ENCODE measurements around the gene CCER1. TPM values are rescaled to one million over a fixed set of nuclear protein-coding genes. Genes with fewer than 3 reads are reported as not detected.
A peak's percentile ranks its signal among the peaks of the same experiment; 100 is the strongest.

The CCER1 gene, protein sequence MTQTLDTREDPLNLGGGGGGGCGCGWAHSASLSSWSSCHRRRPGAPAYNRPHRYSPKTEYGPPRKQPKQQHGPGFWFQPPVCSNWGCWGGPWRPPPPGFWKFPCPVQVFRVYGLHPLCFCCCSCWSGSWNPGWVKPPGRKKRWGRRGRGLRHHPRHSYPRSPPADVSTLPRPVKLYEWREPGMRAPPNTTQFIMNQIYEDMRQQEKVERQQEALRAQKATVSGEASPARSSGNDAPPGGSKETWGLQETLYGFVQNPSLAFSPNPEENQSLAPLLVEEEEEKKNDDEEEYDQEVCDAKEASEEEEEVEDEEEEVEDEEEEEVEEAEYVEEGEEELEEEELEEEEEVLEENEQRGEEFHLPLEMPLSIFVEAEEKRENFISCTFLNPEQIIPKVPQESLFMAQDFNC
- total RNA-seq (not detected in 2 replicates), polyA plus RNA-seq (not detected in 2 replicates), polyA minus RNA-seq (ENCODE audit: low replicate concordance) (not detected in 2 replicates)
- not detected in 2 replicates for polyA plus RNA-seq (2012)

DNA sequence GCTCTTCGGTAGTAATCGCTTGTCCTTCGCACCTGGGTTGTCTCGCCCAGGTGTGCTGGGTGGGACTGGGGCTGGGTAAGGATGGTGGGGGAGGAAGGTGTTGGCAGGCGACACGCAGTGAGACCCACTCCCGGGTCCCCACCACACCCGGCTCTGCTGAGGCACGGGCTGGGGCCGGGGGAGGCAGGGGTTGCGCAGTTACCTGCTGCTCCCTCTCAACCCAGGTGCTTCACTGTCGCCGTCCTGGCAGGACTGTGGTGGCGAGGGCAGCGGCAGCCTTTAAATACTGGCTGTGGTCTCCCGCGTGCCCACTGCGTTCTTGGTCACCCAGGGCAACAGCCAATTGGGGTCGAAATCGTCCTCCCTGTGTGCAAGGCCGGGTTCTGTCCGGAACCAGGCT, at the start of gene CCER1:
TSS of gene CCER1 (minus strand) at position 256 of the 400 bp plus-strand sequence. CDS start 434 bp downstream, outside the sequence.
- H3K27me3 ChIP-seq (ENCODE audit: control insufficient read depth, insufficient read depth, low read length) = no peaks in the 10 kb centered on the region

DNA sequence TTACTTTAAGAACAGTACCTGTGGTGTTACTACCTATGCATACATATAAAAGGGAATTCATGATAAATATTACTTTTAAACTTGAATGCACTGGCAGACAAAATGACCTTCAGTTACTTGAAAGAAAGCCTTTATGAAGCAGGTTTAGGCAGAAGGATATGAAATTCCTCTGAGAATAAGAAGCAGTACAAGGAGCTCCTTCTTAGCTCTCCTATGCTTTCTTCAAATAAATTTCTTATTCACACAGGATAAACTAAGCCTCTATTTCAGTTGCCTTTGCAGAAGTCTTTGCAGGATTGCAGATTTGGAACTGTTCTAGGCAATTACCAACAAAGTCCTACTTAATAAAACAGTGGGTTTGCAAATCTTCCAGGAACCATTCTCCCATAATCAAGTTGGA, 48.8 kb upstream of the CCER1 start:
- Histone ChIP-seq H3K9ac (ENCODE audit: insufficient read depth, low read length) (no peak overlapping the region), H2AFZ (ENCODE audit: low read length) (no peak overlapping the region), H3K79me2 (ENCODE audit: control insufficient read depth, insufficient read depth, low read length) (no peaks in the 10 kb centered on the region), H3K27ac (ENCODE audit: insufficient read depth, low read length) (no peak overlapping the region), H3K4me3 (replicated peaks in 1 of 4; ENCODE audit: control extremely low read depth in 1 of 4, insufficient read depth in 1 of 4, low read depth in 3 of 4, low read length in 4 of 4) (no peak overlapping the region), H3K4me1 (ENCODE audit: control insufficient read depth, extremely low read depth, insufficient read depth, low read length) (no peaks in the 10 kb centered on the region), H3K36me3 (ENCODE audit: control insufficient read depth, insufficient read depth, low read length) (no peaks in the 10 kb centered on the region), H4K20me1 (ENCODE audit: control insufficient read depth, extremely low read depth, insufficient read depth, low read length) (no peaks in the 10 kb centered on the region), H3K9me3 (ENCODE audit: control insufficient read depth, insufficient read depth, low read depth, low read length) (no peaks in the 10 kb centered on the region), H3K4me2 (ENCODE audit: extremely low read depth, insufficient read depth, low read length) (no peak overlapping the region), H3K27me3 (ENCODE audit: control insufficient read depth, insufficient read depth, low read length) (no peaks in the 10 kb centered on the region)
- no peak for DNase-seq (ENCODE audit: low read depth in 2 of 2)
- TF ChIP-seq, protein P1, sequence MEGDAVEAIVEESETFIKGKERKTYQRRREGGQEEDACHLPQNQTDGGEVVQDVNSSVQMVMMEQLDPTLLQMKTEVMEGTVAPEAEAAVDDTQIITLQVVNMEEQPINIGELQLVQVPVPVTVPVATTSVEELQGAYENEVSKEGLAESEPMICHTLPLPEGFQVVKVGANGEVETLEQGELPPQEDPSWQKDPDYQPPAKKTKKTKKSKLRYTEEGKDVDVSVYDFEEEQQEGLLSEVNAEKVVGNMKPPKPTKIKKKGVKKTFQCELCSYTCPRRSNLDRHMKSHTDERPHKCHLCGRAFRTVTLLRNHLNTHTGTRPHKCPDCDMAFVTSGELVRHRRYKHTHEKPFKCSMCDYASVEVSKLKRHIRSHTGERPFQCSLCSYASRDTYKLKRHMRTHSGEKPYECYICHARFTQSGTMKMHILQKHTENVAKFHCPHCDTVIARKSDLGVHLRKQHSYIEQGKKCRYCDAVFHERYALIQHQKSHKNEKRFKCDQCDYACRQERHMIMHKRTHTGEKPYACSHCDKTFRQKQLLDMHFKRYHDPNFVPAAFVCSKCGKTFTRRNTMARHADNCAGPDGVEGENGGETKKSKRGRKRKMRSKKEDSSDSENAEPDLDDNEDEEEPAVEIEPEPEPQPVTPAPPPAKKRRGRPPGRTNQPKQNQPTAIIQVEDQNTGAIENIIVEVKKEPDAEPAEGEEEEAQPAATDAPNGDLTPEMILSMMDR (conservative IDR thresholded peaks at IDR 0.05 in 1 of 2, IDR thresholded peaks at IDR 0.05 in 1 of 2; ENCODE audit: low read depth in 1 of 2, low read length in 2 of 2) = no peak
- TF ChIP-seq EZH2 (IDR thresholded peaks at IDR 0.05; ENCODE audit: low read length, missing control alignments) = no peak

More for the DNA sequence above, at the start of gene CCER1:
- Histone ChIP-seq H3K4me1 (ENCODE audit: control insufficient read depth, extremely low read depth, insufficient read depth, low read length) (no peaks in the 10 kb centered on the region), H4K20me1 (ENCODE audit: control insufficient read depth, extremely low read depth, insufficient read depth, low read length) (no peaks in the 10 kb centered on the region), H3K36me3 (ENCODE audit: control insufficient read depth, insufficient read depth, low read length) (no peaks in the 10 kb centered on the region), H3K4me2 (ENCODE audit: extremely low read depth, insufficient read depth, low read length) (no peak within 1 kb of the TSS), H3K9ac (ENCODE audit: insufficient read depth, low read length) (no peak within 1 kb of the TSS), H2AFZ (ENCODE audit: low read length) (no peak within 1 kb of the TSS), H3K27ac (ENCODE audit: insufficient read depth, low read length) (no peak within 1 kb of the TSS), H3K4me3 (replicated peaks in 1 of 4; ENCODE audit: control extremely low read depth in 1 of 4, insufficient read depth in 1 of 4, low read depth in 3 of 4, low read length in 4 of 4) (no peak within 1 kb of the TSS), H3K9me3 (ENCODE audit: control insufficient read depth, insufficient read depth, low read depth, low read length) (no peaks in the 10 kb centered on the region), H3K79me2 (ENCODE audit: control insufficient read depth, insufficient read depth, low read length) (no peaks in the 10 kb centered on the region)
- no peak for DNase-seq (ENCODE audit: low read depth in 2 of 2)
- TF ChIP-seq, protein P1 (conservative IDR thresholded peaks at IDR 0.05 in 1 of 2, IDR thresholded peaks at IDR 0.05 in 1 of 2; ENCODE audit: low read depth in 1 of 2, low read length in 2 of 2) = no peak
- no peak for TF ChIP-seq EZH2 (IDR thresholded peaks at IDR 0.05; ENCODE audit: low read length, missing control alignments)

DNA sequence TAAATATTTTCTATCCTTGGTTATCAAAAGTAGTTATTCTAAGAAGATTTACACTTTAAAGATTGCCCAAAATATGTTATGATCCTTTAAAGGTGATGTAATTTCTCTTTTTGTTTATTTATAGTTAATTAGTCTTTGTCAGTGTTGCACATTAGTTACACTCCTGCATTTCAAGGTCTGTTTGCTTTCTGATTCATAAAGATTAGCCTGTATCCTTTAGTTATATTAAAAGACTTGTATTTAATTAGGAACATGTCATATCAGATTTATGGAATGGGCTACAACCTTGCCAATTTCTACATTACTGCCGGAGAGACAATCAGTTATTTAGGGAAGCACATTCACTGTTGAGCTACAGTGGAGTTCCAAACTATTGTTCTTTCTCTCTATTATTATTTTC, 46.3 kb upstream of the CCER1 start:
- no peak overlapping the region for H3K9ac ChIP-seq (ENCODE audit: insufficient read depth, low read length)
- no peaks in the 10 kb centered on the region for H3K27me3 ChIP-seq (ENCODE audit: control insufficient read depth, insufficient read depth, low read length)
- TF ChIP-seq, protein P1 (conservative IDR thresholded peaks at IDR 0.05 in 1 of 2, IDR thresholded peaks at IDR 0.05 in 1 of 2; ENCODE audit: low read depth in 1 of 2, low read length in 2 of 2) = no peak
- TF ChIP-seq EZH2 (IDR thresholded peaks at IDR 0.05; ENCODE audit: low read length, missing control alignments) = no peak
- H3K4me2 ChIP-seq (ENCODE audit: extremely low read depth, insufficient read depth, low read length) = no peak overlapping the region
- no peaks in the 10 kb centered on the region for H3K9me3 ChIP-seq (ENCODE audit: control insufficient read depth, insufficient read depth, low read depth, low read length)
- no peak overlapping the region for H2AFZ ChIP-seq (ENCODE audit: low read length)
- H3K27ac ChIP-seq (ENCODE audit: insufficient read depth, low read length) = no peak overlapping the region
- H3K79me2 ChIP-seq (ENCODE audit: control insufficient read depth, insufficient read depth, low read length) = no peaks in the 10 kb centered on the region
- no peaks in the 10 kb centered on the region for H3K36me3 ChIP-seq (ENCODE audit: control insufficient read depth, insufficient read depth, low read length)
- no peak overlapping the region for H3K4me3 ChIP-seq (replicated peaks in 1 of 4; ENCODE audit: control extremely low read depth in 1 of 4, insufficient read depth in 1 of 4, low read depth in 3 of 4, low read length in 4 of 4)
- no peaks in the 10 kb centered on the region for H4K20me1 ChIP-seq (ENCODE audit: control insufficient read depth, extremely low read depth, insufficient read depth, low read length)
- DNase-seq (ENCODE audit: low read depth in 2 of 2) = peak in 1 of 2 donors; percentile 36
- H3K4me1 ChIP-seq (ENCODE audit: control insufficient read depth, extremely low read depth, insufficient read depth, low read length) = no peaks in the 10 kb centered on the region

Measured in fibroblast of lung (primary cell).